Gastrocnemius medialis (tissue), 4 donors: Measurements from ENCODE around the gene HS2ST1. TPM values are rescaled to one million over a fixed set of nuclear protein-coding genes. Genes with fewer than 3 reads are reported as not detected.

Experiments
- ATAC-seq, 2 donors: fragments of 150-250 bp; one replicate each; pipeline ENCODE4 v1.9.1; 2016
- DNase-seq, 2 donors: peaks; one replicate each; pipeline ENCODE4 v3.0.0-alpha.2; 2019
- H3K27ac ChIP-seq, 4 donors: fragments of 200-600 bp; sonication (generic); 1 replicate in 1 of 4; 2 replicates in 3 of 4; pipeline ENCODE4 v1.5.1; 2016 to 2018; ENCODE audit warnings: mild to moderate bottlenecking in 2 of 4, moderate library complexity in 1 of 4
- H3K27me3 ChIP-seq, 3 donors: fragments of 200-600 bp; sonication (generic) in 2 of 3; 1 replicate in 1 of 3; 2 replicates in 2 of 3; pipeline versions ENCODE4 v1.5.1 to v1.6.0; 2016 to 2019; ENCODE audit warnings: mild to moderate bottlenecking in 1 of 3, moderate library complexity in 1 of 3
- H3K36me3 ChIP-seq, 2 donors: fragments of 200-600 bp; sonication (generic) in 1 of 2; one replicate each; pipeline ENCODE4 v1.5.1; 2017 to 2018
- H3K4me1 ChIP-seq, 2 donors: fragments of 200-600 bp; sonication (generic) in 1 of 2; one replicate each; pipeline ENCODE4 v1.5.1; 2016 to 2017; ENCODE audit warnings: mild to moderate bottlenecking in 2 of 2
- H3K4me3 ChIP-seq, 4 donors: fragments of 200-600 bp; sonication (generic) in 3 of 4; 1 replicate in 1 of 4; 2 replicates in 3 of 4; pipeline ENCODE4 v1.5.1; 2016 to 2019; ENCODE audit warnings: mild to moderate bottlenecking in 2 of 4
- H3K9me3 ChIP-seq, 3 donors: fragments of 200-600 bp; sonication (generic) in 2 of 3; 1 replicate in 1 of 3; 2 replicates in 2 of 3; pipeline ENCODE4 v1.5.1; 2016 to 2019
- CTCF ChIP-seq, 5 experiments: fragments of 450-650 bp in 3 of 5; fragments of 200-600 bp in 2 of 5; sonication (generic) in 2 of 5; IDR thresholded peaks in 4 of 5; conservative IDR thresholded peaks in 1 of 5; 1 replicate in 4 of 5; 2 replicates in 1 of 5; pipeline ENCODE4 v1.5.1; 2016 to 2019; ENCODE audit warnings: antibody characterized with exemption in 5 of 5, mild to moderate bottlenecking in 3 of 5, moderate library complexity in 3 of 5
- POLR2A ChIP-seq, 2 donors: fragments of 450-650 bp; IDR thresholded peaks; one replicate each; pipeline ENCODE4 v1.6.1; 2017; ENCODE audit warnings: antibody characterized with exemption in 2 of 2, mild to moderate bottlenecking in 2 of 2, moderate library complexity in 2 of 2
- in situ Hi-C, 4 donors: fragments of 200-750 bp; cut with MboI; loops; one replicate each; pipeline versions ENCODE4 v1.15.0 to v1.8.0; 2017; ENCODE audit warnings: low sequenced_read_pairs in 4 of 4
- intact Hi-C: fragments of 100-400 bp; cut with DNase I; formaldehyde crosslinking; loops from one replicate; pipeline ENCODE4 v1.15.1; 2023; ENCODE audit warnings: low total_unique reads
- total RNA-seq, 4 donors: library from RNA; depleted of rRNA; stranded (reverse); fragments of >200 nt; gene quantifications; one replicate each; pipeline versions ENCODE4 v1.1.0 to v1.2.3, GENCODE V29; 2016

The HS2ST1 gene
- total RNA-seq, 4 donors from 2014 or later, result 4.1 to 8.2 (median 6.8) TPM

GRCh38 chr1:87155170-87155569, 240.7 kb downstream of the HS2ST1 start:
- H3K4me1 ChIP-seq, result no peaks in the 10 kb centered on the region
- no peak for DNase-seq
- H3K27me3 ChIP-seq, result no peaks in the 10 kb centered on the region
- no peaks in the 10 kb centered on the region for H3K36me3 ChIP-seq
- intact Hi-C loops, result no loop called here
- no peak overlapping the region for H3K4me3 ChIP-seq
- in situ Hi-C loops, result no loop called here
- ATAC-seq, result no peak
- H3K9me3 ChIP-seq, result no peaks in the 10 kb centered on the region
- H3K27ac ChIP-seq, result no peak overlapping the region
- TF ChIP-seq CTCF (IDR thresholded peaks at IDR 0.05 in 4 of 5, conservative IDR thresholded peaks at IDR 0.05 in 1 of 5), result no peak
- TF ChIP-seq POLR2A (IDR thresholded peaks at IDR 0.05), result no peak

GRCh38 chr1:87155648-87156047, 241.2 kb downstream of the HS2ST1 start:
- TF ChIP-seq CTCF (IDR thresholded peaks at IDR 0.05 in 4 of 5, conservative IDR thresholded peaks at IDR 0.05 in 1 of 5), result no peak
- no peak for TF ChIP-seq POLR2A (IDR thresholded peaks at IDR 0.05)
- Histone ChIP-seq H3K9me3 (no peaks in the 10 kb centered on the region), H3K36me3 (no peaks in the 10 kb centered on the region), H3K27me3 (no peaks in the 10 kb centered on the region), H3K4me1 (no peaks in the 10 kb centered on the region), H3K4me3 (no peak overlapping the region), H3K27ac (no peak overlapping the region)
- intact Hi-C loops, result no loop called here
- in situ Hi-C loops, result no loop called here
- DNase-seq, result no peak
- ATAC-seq, result no peak

- TF ChIP-seq CTCF (IDR thresholded peaks at IDR 0.05 in 4 of 5, conservative IDR thresholded peaks at IDR 0.05 in 1 of 5) (no peak), POLR2A (IDR thresholded peaks at IDR 0.05) (no peak)
- H3K4me3 ChIP-seq, result no peak overlapping the region
- DNase-seq (no peak), ATAC-seq (no peak)
- no peak overlapping the region for H3K27ac ChIP-seq
- no peaks in the 10 kb centered on the region for H3K9me3 ChIP-seq
- H3K36me3 ChIP-seq, result no peaks in the 10 kb centered on the region
- no peaks in the 10 kb centered on the region for H3K27me3 ChIP-seq
- no peaks in the 10 kb centered on the region for H3K4me1 ChIP-seq
- in situ Hi-C loops, result no loop called here
- intact Hi-C loops, result no loop called here
Measured at GRCh38 chr1:87156124-87156523, 241.7 kb downstream of the HS2ST1 start.

DNA sequence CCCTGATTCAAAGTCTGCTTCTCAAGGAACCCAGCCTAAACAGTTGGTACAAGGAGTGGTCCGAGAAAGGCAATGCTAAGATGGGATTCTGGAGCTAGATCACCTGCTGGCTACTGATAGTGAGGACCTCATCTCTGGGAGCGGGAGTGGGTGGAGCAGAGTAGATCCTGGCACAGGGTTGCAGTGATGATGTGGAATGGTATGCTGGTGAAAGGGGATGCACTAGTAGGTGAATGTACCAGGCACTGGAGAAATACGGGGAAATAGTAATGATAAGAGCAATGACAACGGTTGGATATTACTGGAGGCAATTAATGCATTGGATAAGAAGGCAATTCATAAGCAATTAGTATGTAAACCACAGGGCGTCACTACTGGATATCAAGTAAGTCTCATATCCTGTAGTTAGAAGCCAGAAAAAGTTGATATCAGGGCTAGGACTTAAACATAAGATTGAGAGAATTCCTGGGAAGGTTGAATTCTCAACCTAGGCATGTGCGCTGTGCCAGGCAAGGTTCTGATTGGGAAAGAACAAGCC, 245.0 kb downstream of the HS2ST1 start:
- H3K4me3 ChIP-seq, result no peak overlapping the region
- DNase-seq (no peak), ATAC-seq (no peak)
- H3K36me3 ChIP-seq, result no peaks in the 10 kb centered on the region
- H3K4me1 ChIP-seq, result no peaks in the 10 kb centered on the region
- intact Hi-C loops, result no loop called here
- TF ChIP-seq CTCF (IDR thresholded peaks at IDR 0.05 in 4 of 5, conservative IDR thresholded peaks at IDR 0.05 in 1 of 5), result no peak
- TF ChIP-seq POLR2A (IDR thresholded peaks at IDR 0.05), result no peak
- H3K27me3 ChIP-seq, result no peaks in the 10 kb centered on the region
- no peak overlapping the region for H3K27ac ChIP-seq
- in situ Hi-C loops, result no loop called here
- no peaks in the 10 kb centered on the region for H3K9me3 ChIP-seq

Other genes starting within 250 kb of the HS2ST1 start
- 100 to 1,000 TPM in 2 of 4 donors, 10 to 100 TPM in 2; 76.6 to 168 (median 112) TPM for gene SH3GLB1, start 210.1 kb upstream of the HS2ST1 start, total RNA-seq
- 10 to 100 TPM; 41.3 to 66.8 (median 47.2) TPM for gene SELENOF, start 509 bp upstream of the HS2ST1 start, total RNA-seq